Measurements from ENCODE around the gene CHD6.

CHD6 gene

DNA sequence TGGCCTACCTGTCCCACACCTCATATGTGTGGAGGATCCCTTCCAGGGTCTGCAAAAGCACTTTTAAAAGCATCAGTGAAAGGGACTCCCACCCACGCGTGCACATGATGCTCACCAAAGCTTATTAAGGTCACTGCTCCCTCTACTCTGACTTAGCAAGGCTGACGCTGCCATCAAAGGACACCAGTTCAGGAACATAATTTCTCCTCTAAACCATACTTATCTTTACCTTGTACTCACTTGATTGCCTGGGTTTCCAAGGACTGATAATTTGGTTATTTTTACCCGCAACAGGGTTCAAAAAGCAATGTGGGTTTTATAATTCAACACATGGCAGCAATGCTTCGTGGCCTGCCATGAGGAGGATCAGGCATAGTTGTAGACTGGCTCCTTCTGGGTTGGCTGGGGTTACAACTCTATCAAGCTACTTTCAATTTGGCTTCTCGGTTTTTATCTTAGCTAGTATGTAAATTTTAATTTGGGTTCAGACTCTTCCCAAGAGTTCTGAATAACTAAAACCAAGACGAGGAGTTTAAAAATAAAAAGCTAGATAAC lies 199.4 kb downstream of the CHD6 start:
- DNase-seq, result no peak

GRCh38 chr20:41418031-41418430 lies 200.1 kb downstream of the CHD6 start:
- DNase-seq, result no peak

DNA sequence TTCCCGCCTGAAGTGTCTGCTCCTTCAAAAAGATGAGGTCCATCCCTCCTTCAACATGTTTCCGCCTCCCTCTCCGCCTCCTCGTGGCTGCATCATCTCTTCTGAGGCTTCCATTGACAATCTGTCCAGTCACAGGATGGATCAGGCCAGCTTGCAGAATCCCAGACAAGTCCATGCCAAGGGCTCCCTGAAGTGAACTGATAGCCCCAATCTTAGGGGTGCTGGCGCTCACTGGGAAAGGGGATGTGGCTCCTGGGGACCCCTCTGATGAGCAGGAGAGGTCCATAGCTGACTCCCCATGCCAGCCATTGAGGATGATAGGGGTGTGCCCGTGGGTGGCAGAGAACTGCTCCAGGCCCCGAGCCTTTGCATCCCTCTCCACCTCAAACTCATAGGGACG lies 203.0 kb downstream of the CHD6 start:
- DNase-seq, result no peak

GRCh38 chr20:41413169-41413568 lies 205.0 kb downstream of the CHD6 start:
- no peak for DNase-seq

- no peak for DNase-seq
Measured at GRCh38 chr20:41412324-41413120, 205.7 kb downstream of the CHD6 start.

DNA sequence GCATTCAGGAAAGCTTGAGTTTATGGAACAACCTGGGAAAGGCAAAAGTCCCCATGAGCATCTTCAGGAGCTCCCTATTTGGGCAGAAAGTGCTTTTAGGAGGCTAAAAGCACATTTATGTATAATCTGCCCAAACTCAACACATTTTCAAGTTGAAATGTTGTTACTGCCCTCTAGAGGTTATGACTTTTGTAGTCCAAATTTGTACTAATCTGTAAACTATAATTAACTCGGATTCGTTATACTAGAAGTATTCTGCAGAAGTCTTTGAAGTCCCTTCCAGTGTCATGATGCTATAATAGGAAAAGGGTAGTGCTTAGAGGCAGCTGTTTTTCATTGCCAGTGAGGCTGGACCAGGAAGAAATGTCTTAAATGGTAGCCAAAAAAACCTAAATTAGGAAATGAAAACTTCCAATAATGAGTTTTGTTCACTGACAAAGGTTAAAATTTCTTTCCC lies 206.8 kb downstream of the CHD6 start:
- no peak for DNase-seq

- DNase-seq, result no peak
Measured at GRCh38 chr20:41408986-41409385, 209.2 kb downstream of the CHD6 start.

DNA sequence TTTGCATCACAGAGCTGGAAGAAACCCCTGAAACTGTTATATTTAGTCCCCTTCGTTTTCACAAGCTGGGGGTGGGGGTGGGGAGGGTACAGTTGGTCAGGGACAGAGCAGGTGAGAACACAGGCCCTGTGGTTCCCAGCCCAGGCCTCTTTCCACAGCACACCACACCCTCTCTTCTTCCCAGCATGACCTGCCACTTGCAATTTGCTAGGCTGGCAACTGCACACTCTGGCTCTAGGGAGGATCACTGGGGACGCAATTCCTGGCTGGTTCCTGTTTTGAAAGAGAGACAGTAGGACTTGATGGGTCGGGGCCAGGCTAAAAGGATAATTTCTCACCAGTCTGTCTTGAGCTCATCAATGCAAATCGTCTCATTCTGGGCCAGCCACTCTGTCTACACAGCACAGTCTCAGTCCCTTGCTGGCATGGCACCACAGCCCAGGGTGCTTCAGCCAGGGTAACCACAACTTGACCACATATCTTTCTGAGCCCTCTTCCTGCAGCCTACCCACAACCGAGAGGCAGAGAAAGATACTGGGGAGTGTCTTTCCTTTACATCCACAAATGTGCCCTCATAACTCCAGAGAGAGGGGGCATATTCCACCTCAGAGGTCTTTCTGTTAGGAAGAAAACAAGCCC lies 209.9 kb downstream of the CHD6 start:
- no peak for DNase-seq

DNA sequence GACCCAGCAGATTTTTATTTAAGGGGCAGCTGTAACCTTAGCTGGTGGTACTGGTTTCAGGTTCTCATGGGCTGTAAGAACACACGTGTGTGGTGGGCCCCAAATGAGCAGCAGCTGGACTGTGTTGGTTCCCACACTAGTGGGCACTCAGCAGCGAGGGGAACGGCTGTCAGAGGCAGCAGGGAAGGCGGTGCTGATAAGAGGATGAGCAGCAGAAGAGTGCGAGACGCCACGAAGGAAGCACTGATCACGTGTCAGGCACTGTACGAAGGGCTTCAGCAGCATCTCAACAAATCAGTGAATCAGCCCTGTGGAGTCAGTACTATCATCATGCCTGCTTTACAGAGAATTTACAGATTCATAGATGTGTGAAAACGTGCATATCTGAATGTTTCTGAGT lies 210.6 kb downstream of the CHD6 start:
- DNase-seq, result no peak

- DNase-seq, result no peak
Measured at GRCh38 chr20:41406896-41407444, 211.2 kb downstream of the CHD6 start.

- no peak for DNase-seq
Measured at GRCh38 chr20:41406353-41406752, 211.8 kb downstream of the CHD6 start.

DNA sequence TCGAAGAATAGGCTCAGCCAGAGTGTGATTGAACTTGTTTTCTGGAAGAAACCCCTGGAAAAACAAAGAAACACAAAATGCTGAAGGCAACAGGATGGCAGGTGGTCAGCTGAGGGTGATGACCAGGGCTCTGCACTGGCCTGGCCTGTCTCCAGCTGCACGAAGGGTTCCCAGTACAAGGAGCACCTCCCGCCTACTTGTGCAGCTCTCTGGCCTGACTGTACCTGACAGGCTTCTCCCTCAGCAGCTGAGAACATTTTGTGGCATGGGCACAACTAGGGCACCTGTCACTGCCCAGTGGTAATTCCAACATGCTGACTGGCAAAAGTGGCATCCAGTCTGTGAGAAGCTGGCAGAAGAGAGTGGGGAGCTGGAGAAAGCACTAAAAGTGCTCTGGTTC lies 212.7 kb downstream of the CHD6 start:
- DNase-seq, result no peak

- no peak for DNase-seq
Measured at GRCh38 chr20:41403604-41404003, 214.6 kb downstream of the CHD6 start.

GRCh38 chr20:41398408-41398807 lies 219.8 kb downstream of the CHD6 start:
- DNase-seq, result no peak

GRCh38 chr20:41395667-41396664 lies 222.2 kb downstream of the CHD6 start:
- DNase-seq, result no peak

- DNase-seq, result no peak
Measured at GRCh38 chr20:41394931-41395666, 223.1 kb downstream of the CHD6 start.

- no peak for DNase-seq
Measured at GRCh38 chr20:41394081-41394480, 224.1 kb downstream of the CHD6 start.

- DNase-seq, result no peak
Measured at GRCh38 chr20:41393705-41394066, 224.5 kb downstream of the CHD6 start.

DNA sequence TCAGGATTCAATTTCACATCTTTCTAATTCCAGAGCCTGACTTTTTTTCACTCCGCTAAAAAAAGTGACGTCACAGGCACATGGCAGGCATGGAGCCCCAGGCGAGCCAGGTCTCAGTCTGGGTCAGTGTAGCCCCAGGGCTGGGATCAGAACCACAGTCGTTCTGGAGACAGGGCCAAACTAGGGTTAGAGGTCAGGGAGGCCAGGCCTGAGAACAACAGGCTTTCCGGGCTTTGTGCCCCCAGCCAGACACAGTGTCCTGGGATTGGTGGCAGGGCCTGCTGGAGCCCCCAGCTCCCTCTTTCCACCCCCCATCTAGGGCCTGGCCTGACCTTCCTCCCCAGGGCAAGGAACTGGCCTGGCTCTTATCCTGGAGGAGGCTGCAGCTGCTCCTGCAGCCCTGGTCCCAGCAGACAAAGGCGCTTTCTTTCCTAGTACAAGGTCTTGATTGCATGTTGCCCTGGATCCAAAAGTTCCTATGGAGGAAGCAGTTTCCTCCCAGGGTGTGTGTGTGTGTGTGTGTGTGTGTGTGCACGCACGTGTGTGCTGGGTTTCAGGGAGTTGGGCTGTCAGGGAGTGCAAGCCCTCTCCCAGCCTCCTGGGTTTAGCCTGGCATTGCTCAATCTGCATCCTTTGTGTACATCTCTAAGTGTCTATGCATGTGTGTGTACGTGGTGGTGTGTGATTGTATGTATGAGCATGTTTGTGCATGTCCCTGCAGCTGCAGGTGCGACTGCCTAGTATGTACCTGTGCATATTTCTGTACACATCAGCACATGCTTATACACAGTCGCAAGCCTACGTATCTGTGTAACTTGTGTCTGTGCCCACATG lies 225.1 kb downstream of the CHD6 start:
- no peak for DNase-seq

GRCh38 chr20:41392295-41392694 lies 225.9 kb downstream of the CHD6 start:
- no peak for DNase-seq

GRCh38 chr20:41391587-41392001 lies 226.6 kb downstream of the CHD6 start:
- no peak for DNase-seq
